Body of pancreas (tissue), 4 donors: ENCODE data around the gene CDKAL1. TPM values are rescaled to one million over a fixed set of nuclear protein-coding genes. Genes with fewer than 3 reads are reported as not detected.

Experiments
- ATAC-seq: fragments of 150-250 bp; one replicate; pipeline ENCODE4 v1.9.1; 2016
- DNase-seq, 4 donors: peaks; one replicate each; pipeline ENCODE4 v3.0.0-alpha.2; 2019
- H3K27ac ChIP-seq, 4 donors: fragments of 200-600 bp; sonication (generic); 1 replicate in 3 of 4; 2 replicates in 1 of 4; pipeline versions ENCODE4 v1.5.1 to v1.6.1; 2016 to 2019; ENCODE audit warnings: mild to moderate bottlenecking in 1 of 4, mixed read lengths in 1 of 4, moderate library complexity in 1 of 4
- H3K27me3 ChIP-seq, 2 donors: fragments of 200-600 bp; sonication (generic); one replicate each; pipeline ENCODE4 v1.6.0; 2016; ENCODE audit warnings: mild to moderate bottlenecking in 1 of 2
- H3K36me3 ChIP-seq, 2 donors: fragments of 200-600 bp; sonication (generic); replicated peaks in 1 of 2; 2 replicates each; pipeline ENCODE4 v1.5.1; 2016; ENCODE audit warnings: low read depth in 2 of 2; ENCODE audit not compliant: insufficient read depth in 1 of 2
- H3K4me1 ChIP-seq: fragments of 200-600 bp; sonication (generic); one replicate; pipeline ENCODE4 v1.6.0; 2016
- H3K4me3 ChIP-seq, 2 donors: fragments of 200-600 bp; sonication (generic); 1 replicate in 1 of 2; 2 replicates in 1 of 2; pipeline ENCODE4 v1.5.1; 2016 to 2019
- H3K9me3 ChIP-seq, 3 donors: fragments of 200-600 bp; sonication (generic); 1 replicate in 2 of 3; 2 replicates in 1 of 3; pipeline ENCODE4 v1.5.1; 2016
- POLR2A ChIP-seq, 3 donors: fragments of 450-650 bp; IDR thresholded peaks; one replicate each; pipeline ENCODE4 v1.6.1; 2016; ENCODE audit warnings: antibody characterized with exemption in 3 of 3, mild to moderate bottlenecking in 2 of 3
- WGBS, 2 donors: methylation state at CpG; one replicate each; pipeline ENCODE4 v1.1.5; 2017; 5-methylcytosine and 5-hydroxymethylcytosine counted together
- intact Hi-C: fragments of 100-400 bp; cut with DNase I; formaldehyde crosslinking; loops from one replicate; pipeline ENCODE4 v1.15.1; 2023
- total RNA-seq, 2 donors: library from RNA; depleted of rRNA; stranded (reverse); fragments of >200 nt; gene quantifications; one replicate each; pipeline ENCODE4 v1.1.0, GENCODE V29; 2016
- TF ChIP-seq, protein P1 (sequence below), 7 experiments: fragments of 450-650 bp in 4 of 7; fragments of 200-600 bp in 3 of 7; sonication (generic) in 3 of 7; IDR thresholded peaks; one replicate each; pipeline ENCODE4 v1.5.1; 2016 to 2019; ENCODE audit warnings: antibody characterized with exemption in 7 of 7

CDKAL1 gene
- total RNA-seq, 2 donors from 2014 or later: 16.3 to 18.1 TPM

DNA sequence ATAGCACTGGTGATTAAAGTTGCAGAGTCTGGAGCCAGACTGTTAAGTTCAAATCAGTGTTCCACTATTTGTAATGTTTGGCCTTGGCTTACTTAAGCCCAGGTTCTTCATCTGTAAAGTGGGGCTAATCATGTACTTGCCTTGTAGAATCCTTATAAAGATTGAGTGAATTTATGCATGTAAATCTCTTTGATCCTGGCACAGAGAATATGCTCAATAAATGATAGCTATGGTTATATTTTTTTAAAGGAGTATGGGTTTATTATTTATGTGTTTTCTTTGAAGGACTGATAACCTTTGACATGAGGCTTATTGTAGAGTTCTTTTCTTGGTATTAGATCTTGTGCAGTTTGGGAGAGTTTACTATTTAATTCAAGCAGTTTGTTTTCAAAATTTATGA, 89.5 kb downstream of the CDKAL1 start:
- Histone ChIP-seq H3K27ac (no peak overlapping the region), H3K4me3 (no peak overlapping the region), H3K36me3 (no peaks in the 10 kb centered on the region), H3K4me1 (no peaks in the 10 kb centered on the region), H3K9me3 (no peaks in the 10 kb centered on the region), H3K27me3 (no peaks in the 10 kb centered on the region)
- intact Hi-C loops: no loop called here
- TF ChIP-seq POLR2A (IDR thresholded peaks at IDR 0.05): no peak
- TF ChIP-seq, protein P1, sequence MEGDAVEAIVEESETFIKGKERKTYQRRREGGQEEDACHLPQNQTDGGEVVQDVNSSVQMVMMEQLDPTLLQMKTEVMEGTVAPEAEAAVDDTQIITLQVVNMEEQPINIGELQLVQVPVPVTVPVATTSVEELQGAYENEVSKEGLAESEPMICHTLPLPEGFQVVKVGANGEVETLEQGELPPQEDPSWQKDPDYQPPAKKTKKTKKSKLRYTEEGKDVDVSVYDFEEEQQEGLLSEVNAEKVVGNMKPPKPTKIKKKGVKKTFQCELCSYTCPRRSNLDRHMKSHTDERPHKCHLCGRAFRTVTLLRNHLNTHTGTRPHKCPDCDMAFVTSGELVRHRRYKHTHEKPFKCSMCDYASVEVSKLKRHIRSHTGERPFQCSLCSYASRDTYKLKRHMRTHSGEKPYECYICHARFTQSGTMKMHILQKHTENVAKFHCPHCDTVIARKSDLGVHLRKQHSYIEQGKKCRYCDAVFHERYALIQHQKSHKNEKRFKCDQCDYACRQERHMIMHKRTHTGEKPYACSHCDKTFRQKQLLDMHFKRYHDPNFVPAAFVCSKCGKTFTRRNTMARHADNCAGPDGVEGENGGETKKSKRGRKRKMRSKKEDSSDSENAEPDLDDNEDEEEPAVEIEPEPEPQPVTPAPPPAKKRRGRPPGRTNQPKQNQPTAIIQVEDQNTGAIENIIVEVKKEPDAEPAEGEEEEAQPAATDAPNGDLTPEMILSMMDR (IDR thresholded peaks at IDR 0.05): no peak
- DNase-seq (no peak), ATAC-seq (no peak)

DNA sequence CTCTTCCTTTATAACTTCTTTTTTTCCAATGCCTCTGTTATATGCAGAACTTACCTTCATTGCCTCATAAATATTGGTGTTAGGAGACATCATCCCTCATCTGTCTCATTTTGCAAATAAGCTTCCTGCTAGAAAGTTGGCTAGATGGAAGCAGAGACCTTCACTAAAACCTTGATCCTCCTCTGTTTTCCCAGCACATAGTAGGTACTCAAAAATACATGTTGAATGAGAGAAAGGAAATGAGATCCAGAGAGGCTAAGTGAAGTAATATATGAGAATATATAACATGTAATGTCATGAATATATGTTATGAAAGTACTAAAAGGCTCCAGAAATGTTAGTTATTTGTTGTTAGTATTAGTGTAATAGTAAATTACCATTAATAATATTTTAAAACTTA, 91.9 kb downstream of the CDKAL1 start:
- H3K4me3 ChIP-seq: no peak overlapping the region
- peaks cover 6% of the 10 kb centered on the region for H3K4me1 ChIP-seq
- TF ChIP-seq POLR2A (IDR thresholded peaks at IDR 0.05): no peak
- TF ChIP-seq, protein P1 (IDR thresholded peaks at IDR 0.05): no peak
- no peaks in the 10 kb centered on the region for H3K9me3 ChIP-seq
- no peak overlapping the region for H3K27ac ChIP-seq
- ATAC-seq (no peak), DNase-seq (no peak)
- H3K27me3 ChIP-seq: no peaks in the 10 kb centered on the region
- no peaks in the 10 kb centered on the region for H3K36me3 ChIP-seq
- intact Hi-C loops: no loop called here

DNA sequence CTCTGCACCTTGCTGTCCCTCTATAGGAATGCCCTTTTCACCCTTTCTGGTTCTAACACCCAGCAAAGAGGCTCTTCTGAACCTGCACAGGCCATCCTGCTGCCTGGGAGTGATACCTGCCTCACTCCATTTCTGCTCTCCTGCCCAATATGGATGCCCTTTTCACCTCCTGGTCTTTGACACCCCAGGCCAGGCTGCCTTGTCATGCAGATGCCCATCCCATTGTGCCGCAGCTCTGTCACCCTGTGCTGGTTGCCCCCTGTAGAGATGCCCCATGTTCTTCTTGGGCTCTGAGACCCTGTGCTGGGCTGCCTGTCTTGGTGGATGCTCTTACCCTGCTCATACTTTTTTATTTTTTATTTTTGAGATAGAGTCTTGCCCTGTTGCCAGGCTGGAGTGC, 95.3 kb downstream of the CDKAL1 start:
- no peak overlapping the region for H3K4me3 ChIP-seq
- H3K27me3 ChIP-seq: no peaks in the 10 kb centered on the region
- ATAC-seq (no peak), DNase-seq (no peak)
- intact Hi-C loops: no loop called here
- H3K27ac ChIP-seq: no peak overlapping the region
- TF ChIP-seq POLR2A (IDR thresholded peaks at IDR 0.05): no peak
- TF ChIP-seq, protein P1 (IDR thresholded peaks at IDR 0.05): no peak
- 92 to 100% methylated on average over 1 of the region's 1 CpG for WGBS, 2 donors
- H3K4me1 ChIP-seq: peaks cover 6% of the 10 kb centered on the region
- H3K9me3 ChIP-seq: no peaks in the 10 kb centered on the region
- H3K36me3 ChIP-seq: no peaks in the 10 kb centered on the region

DNA sequence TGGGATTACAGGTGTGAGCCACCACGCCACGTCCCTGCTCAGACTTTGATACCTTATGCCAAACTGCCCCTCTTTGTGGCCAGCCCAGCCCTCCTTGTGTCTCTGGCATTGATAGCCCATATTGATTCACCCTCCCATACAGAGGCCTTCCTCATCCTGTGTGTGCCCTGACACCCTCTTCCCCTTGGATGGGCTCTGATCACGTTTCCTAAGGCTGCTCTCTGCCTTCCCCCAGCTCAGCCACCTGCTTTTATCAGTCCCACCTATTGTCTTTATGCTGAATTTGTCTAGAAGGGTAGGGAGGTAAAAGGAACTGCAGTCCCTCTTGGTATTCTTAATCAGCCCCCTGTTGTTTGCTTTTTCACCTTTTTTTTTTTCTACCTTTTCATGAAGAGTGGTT, 95.9 kb downstream of the CDKAL1 start:
- H3K27me3 ChIP-seq: no peaks in the 10 kb centered on the region
- peaks cover 6% of the 10 kb centered on the region for H3K4me1 ChIP-seq
- ATAC-seq: no peak
- no peak overlapping the region for H3K27ac ChIP-seq
- no peak for DNase-seq
- no peaks in the 10 kb centered on the region for H3K36me3 ChIP-seq
- intact Hi-C loops: no loop called here
- WGBS, 2 donors: 80 to 100% methylated on average over 3 of the region's 3 CpGs
- H3K4me3 ChIP-seq: no peak overlapping the region
- H3K9me3 ChIP-seq: no peaks in the 10 kb centered on the region
- TF ChIP-seq POLR2A (IDR thresholded peaks at IDR 0.05): no peak

DNA sequence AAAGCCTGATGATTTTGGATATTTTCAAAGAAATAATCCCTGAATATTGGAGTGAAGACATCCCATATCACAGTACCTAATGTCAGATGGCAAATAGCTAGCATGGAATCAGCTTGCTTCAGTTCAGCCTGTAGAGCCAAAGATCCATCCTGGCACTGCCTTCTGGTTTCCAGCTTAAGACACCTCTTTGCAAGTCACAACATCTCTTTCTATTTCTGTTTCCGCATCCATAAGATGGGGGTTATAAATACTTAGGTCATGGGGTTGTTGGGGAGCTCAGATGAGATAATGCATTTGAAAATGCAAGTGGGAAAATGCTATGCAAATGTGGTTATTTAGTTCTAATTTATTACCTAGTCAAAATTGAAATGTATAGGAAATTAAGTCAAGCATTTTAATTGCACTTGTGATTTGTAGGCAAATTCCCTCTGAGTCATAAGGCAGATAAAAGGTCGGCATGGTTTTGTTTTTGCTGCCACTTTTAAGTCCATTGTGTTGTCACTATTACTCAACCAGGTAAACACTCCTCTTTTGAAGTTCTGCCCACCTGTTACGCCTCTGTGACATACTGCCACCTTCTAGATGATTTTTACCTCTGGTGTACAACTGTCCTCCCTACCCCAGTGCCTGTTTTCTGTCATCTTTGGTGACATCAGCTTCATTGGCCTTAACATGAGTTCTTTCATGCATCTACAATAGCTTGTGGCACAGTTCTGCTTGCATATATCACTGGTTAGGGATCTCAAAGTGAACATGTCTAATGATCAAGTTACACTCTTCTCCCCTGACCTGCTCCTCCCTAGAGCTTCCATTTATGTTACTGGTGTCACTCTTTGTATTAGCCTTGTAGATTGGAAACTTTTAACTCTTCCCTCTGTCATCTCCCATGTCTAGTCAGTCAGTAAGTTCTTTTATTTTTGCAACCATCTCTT, 96.6 kb downstream of the CDKAL1 start:
- no peaks in the 10 kb centered on the region for H3K27me3 ChIP-seq
- ATAC-seq: no peak

More for the DNA sequence above, 96.6 kb downstream of the CDKAL1 start:
- WGBS, 2 donors: 57 to 65% methylated on average over 3 of the region's 3 CpGs
- intact Hi-C loops: no loop called here
- Histone ChIP-seq H3K27ac (no peak overlapping the region), H3K9me3 (no peaks in the 10 kb centered on the region), H3K4me1 (peaks cover 6% of the 10 kb centered on the region), H3K36me3 (no peaks in the 10 kb centered on the region), H3K4me3 (no peak overlapping the region)
- TF ChIP-seq, protein P1 (IDR thresholded peaks at IDR 0.05): no peak
- no peak for TF ChIP-seq POLR2A (IDR thresholded peaks at IDR 0.05)
- DNase-seq: peak in 1 of 4 donors; percentile 18
